GM23248 (cell line): Measurements from ENCODE around the gene MMP23B. TPM values are rescaled to one million over a fixed set of nuclear protein-coding genes. Genes with fewer than 3 reads are reported as not detected.

Experiments
- DNase-seq: peaks from one replicate; pipeline ENCODE4 v3.0.0-alpha.2; 2015
- H2AFZ ChIP-seq: fragments of 200-600 bp; sonication (generic); 2 replicates; pipeline ENCODE4 v1.6.1; 2016; ENCODE audit warnings: antibody characterized with exemption
- H3F3A ChIP-seq: fragments of 200-600 bp; sonication (generic); 2 replicates; pipeline ENCODE4 v1.6.1; 2016; ENCODE audit warnings: mild to moderate bottlenecking, antibody characterized with exemption, mixed run types; ENCODE audit not compliant: insufficient read depth
- H3K27ac ChIP-seq: fragments of 200-600 bp; sonication (generic); 2 replicates; pipeline ENCODE4 v1.5.1; 2016; ENCODE audit warnings: mild to moderate bottlenecking
- H3K27me3 ChIP-seq: fragments of 200-600 bp; sonication (generic); replicated peaks from 2 replicates; pipeline ENCODE4 v1.6.1; 2016; ENCODE audit warnings: mild to moderate bottlenecking; ENCODE audit not compliant: insufficient read depth
- H3K36me3 ChIP-seq: fragments of 200-600 bp; sonication (generic); 2 replicates; pipeline ENCODE4 v1.6.1; 2016; ENCODE audit warnings: low read depth, mild to moderate bottlenecking
- H3K4me1 ChIP-seq: fragments of 200-600 bp; sonication (generic); 2 replicates; pipeline ENCODE4 v1.6.1; 2016; ENCODE audit warnings: mild to moderate bottlenecking; ENCODE audit not compliant: insufficient read depth
- H3K4me2 ChIP-seq: fragments of 200-600 bp; sonication (generic); one replicate; pipeline ENCODE4 v1.6.1; 2016; ENCODE audit warnings: mild to moderate bottlenecking; ENCODE audit not compliant: unreplicated experiment
- H3K4me3 ChIP-seq: fragments of 200-600 bp; sonication (generic); 2 replicates; pipeline ENCODE4 v1.5.1; 2016; ENCODE audit warnings: mild to moderate bottlenecking
- H3K79me2 ChIP-seq: fragments of 200-600 bp; sonication (generic); 2 replicates; pipeline ENCODE4 v1.6.1; 2016; ENCODE audit warnings: mild to moderate bottlenecking; ENCODE audit not compliant: insufficient read depth
- H3K9ac ChIP-seq: fragments of 200-600 bp; sonication (generic); 2 replicates; pipeline ENCODE4 v1.6.1; 2016; ENCODE audit warnings: mild to moderate bottlenecking
- H3K9me2 ChIP-seq: fragments of 200-600 bp; sonication (generic); 2 replicates; pipeline ENCODE4 v1.6.1; 2016; ENCODE audit warnings: mixed run types, mild to moderate bottlenecking, moderate library complexity; ENCODE audit not compliant: insufficient read depth
- H3K9me3 ChIP-seq: fragments of 200-600 bp; sonication (generic); one replicate; pipeline ENCODE4 v1.6.1; 2017; ENCODE audit warnings: low read depth
- H4K20me1 ChIP-seq: fragments of 200-600 bp; sonication (generic); 2 replicates; pipeline ENCODE4 v1.6.0; 2016; ENCODE audit not compliant: insufficient read depth
- EZH2 ChIP-seq: fragments of 200-600 bp; sonication (generic); IDR thresholded peaks from 2 replicates; pipeline ENCODE4 v1.6.1; 2018; ENCODE audit warnings: antibody characterized with exemption, mild to moderate bottlenecking; ENCODE audit not compliant: insufficient read depth, poor library complexity, severe bottlenecking
- EZH2phosphoT487 ChIP-seq: fragments of 200-600 bp; sonication (generic); IDR thresholded peaks from 2 replicates; pipeline ENCODE4 v1.6.1; 2018; ENCODE audit warnings: antibody characterized with exemption, moderate library complexity, mild to moderate bottlenecking, low read depth; ENCODE audit not compliant: insufficient read depth
- WGBS, 2 experiments: methylation state at CpG; one replicate each; pipeline ENCODE4 v1.1.6; 2015 to 2017; ENCODE audit warnings: low lambda C conversion rate in 2 of 2, low coverage in 1 of 2; ENCODE audit errors: missing lambda C conversion rate in 2 of 2; 5-methylcytosine and 5-hydroxymethylcytosine counted together
- in situ Hi-C: fragments of 300-500 bp; cut with MboI; formaldehyde crosslinking; loops from 2 replicates; pipeline ENCODE4 v1.15.0; 2020
- polyA plus RNA-seq: library from polyadenylated mRNA; unstranded; fragments of >200 nt; fragmentation: Nextera tagmentation; extraction: Ambion mirVana; gene quantifications from 2 replicates; pipeline ENCODE4 v1.2.1, GENCODE V29; 2016
- total RNA-seq: library from RNA; depleted of rRNA; stranded (reverse); fragments of >200 nt; shearing (Covaris generic); gene quantifications from 2 replicates; pipeline ENCODE4 v1.2.3, GENCODE V29; 2014

Gene MMP23B
- total and polyA plus RNA-seq, 2 experiments from 2014 or later, result 1.1 TPM; not detected in 1

DNA sequence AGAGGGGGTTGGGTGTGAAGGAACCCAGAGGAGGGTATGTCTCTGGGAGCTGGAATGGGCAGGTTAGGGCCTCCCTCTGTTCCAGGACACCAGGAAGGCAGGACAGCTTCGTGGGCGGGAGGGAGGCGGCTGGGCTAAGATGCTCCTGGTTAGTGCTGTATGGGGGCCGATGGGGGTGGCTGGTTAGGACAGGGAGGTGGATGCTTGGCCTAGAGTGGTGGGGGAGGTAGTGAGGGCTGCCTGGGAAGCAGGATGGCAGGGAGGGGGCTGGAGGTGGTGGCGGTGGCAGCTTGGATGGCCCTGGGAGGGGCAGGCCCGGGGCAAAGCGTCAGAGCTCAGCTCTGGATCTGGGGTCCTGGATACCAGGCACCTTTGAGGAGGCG, 6.2 kb upstream of the MMP23B start:
- no peaks in the 10 kb centered on the region for H4K20me1 ChIP-seq
- no peaks in the 10 kb centered on the region for H3K4me1 ChIP-seq
- no peaks in the 10 kb centered on the region for H3K36me3 ChIP-seq
- H2AFZ ChIP-seq, result no peak overlapping the region
- DNase-seq, result no peak
- no peak overlapping the region for H3K4me2 ChIP-seq
- no peaks in the 10 kb centered on the region for H3K9me3 ChIP-seq
- H3K9ac ChIP-seq, result no peak overlapping the region
- no peaks in the 10 kb centered on the region for H3K79me2 ChIP-seq
- H3K4me3 ChIP-seq, result no peak overlapping the region
- no peak overlapping the region for H3K27ac ChIP-seq
- no peaks in the 10 kb centered on the region for H3K9me2 ChIP-seq
- no peaks in the 10 kb centered on the region for H3F3A ChIP-seq
- no peak for TF ChIP-seq EZH2
- in situ Hi-C loops, result no loop called here
- WGBS, 2 experiments, result 85 to 86% methylated on average over 5 to 8 of the region's 8 CpGs
- no peaks in the 10 kb centered on the region for H3K27me3 ChIP-seq

DNA sequence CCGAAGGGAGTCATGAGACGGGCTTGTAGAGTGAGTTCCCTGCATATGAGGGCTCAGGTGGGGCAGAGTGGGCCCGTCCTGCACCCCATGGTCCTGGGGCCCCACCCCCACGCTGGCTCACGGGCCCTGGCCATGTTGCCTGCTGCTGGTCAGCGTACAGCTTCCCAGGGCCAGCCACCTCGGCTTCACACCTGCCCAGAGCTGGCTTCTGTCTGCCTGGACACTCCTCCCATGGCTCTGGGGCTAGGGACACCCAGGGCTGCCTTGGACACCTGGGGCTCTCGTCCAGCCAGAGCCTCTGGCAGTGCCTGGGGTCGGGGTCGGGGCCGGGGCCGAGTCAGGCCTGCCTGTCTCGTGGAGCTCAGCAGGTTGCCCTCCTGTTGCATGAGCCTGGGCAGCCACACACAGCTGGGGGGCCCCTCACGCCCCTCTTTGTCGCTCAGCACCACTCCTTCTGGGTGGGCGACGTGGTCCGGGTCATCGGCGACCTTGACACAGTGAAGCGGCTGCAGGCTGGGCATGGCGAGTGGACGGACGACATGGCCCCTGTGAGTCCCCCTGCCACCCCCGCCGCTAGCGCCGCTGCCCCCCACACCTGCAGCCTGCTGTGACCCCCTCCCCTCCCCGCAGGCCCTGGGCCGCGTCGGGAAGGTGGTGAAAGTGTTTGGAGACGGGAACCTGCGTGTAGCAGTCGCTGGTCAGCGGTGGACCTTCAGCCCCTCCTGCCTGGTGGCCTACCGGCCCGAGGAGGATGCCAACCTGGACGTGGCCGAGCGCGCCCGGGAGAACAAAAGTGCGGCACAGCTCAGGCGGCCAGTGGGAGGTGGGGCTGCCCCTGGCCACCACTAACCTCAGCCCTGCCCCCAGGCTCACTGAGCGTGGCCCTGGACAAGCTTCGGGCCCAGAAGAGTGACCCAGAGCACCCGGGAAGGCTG, 5.5 kb upstream of the MMP23B start:
- no peak overlapping the region for H3K27ac ChIP-seq
- H3K4me1 ChIP-seq, result no peaks in the 10 kb centered on the region
- no peaks in the 10 kb centered on the region for H3F3A ChIP-seq
- H4K20me1 ChIP-seq, result no peaks in the 10 kb centered on the region
- H3K79me2 ChIP-seq, result no peaks in the 10 kb centered on the region
- no peaks in the 10 kb centered on the region for H3K27me3 ChIP-seq
- H3K4me3 ChIP-seq, result no peak overlapping the region
- TF ChIP-seq EZH2phosphoT487 (no peak), EZH2 (no peak)
- 90% methylated on average over 33 to 42 of the region's 48 CpGs for WGBS, 2 experiments
- H3K4me2 ChIP-seq, result no peak overlapping the region
- no peaks in the 10 kb centered on the region for H3K36me3 ChIP-seq
- H3K9me3 ChIP-seq, result no peaks in the 10 kb centered on the region
- H3K9me2 ChIP-seq, result no peaks in the 10 kb centered on the region
- in situ Hi-C loops, result no loop called here
- no peak for DNase-seq
- no peak overlapping the region for H2AFZ ChIP-seq
- H3K9ac ChIP-seq, result no peak overlapping the region

DNA sequence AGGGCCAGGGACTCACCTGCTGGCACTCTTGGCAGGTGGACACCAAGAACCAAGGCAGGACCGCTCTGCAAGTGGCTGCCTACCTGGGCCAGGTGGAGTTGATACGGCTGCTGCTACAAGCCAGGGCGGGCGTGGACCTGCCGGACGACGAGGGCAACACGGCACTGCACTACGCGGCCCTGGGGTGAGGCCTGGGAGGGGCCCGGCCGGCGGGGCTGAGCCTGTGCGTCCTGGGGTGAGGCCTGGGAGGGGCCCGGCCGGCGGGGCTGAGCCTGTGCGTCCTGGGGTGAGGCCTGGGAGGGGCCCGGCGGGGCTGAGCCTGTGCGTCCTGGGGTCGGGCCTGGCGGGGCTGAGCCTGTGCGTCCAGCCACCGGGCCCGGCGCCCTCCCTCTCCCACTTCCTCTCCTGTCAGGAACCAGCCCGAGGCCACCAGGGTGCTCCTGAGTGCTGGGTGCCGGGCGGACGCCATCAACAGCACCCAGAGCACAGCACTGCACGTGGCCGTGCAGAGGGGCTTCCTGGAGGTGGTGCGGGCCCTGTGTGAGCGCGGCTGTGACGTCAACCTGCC, 4.6 kb upstream of the MMP23B start:
- in situ Hi-C loops, result no loop called here
- TF ChIP-seq EZH2, result no peak
- TF ChIP-seq EZH2phosphoT487, result no peak
- Histone ChIP-seq H3K9me3 (no peaks in the 10 kb centered on the region), H3K27me3 (peaks cover 4% of the 10 kb centered on the region), H3K4me2 (no peak overlapping the region), H2AFZ (no peak overlapping the region), H3K79me2 (no peaks in the 10 kb centered on the region), H3K4me1 (no peaks in the 10 kb centered on the region), H3K9ac (no peak overlapping the region), H3K27ac (no peak overlapping the region), H4K20me1 (no peaks in the 10 kb centered on the region), H3K36me3 (no peaks in the 10 kb centered on the region), H3K9me2 (no peaks in the 10 kb centered on the region), H3K4me3 (no peak overlapping the region), H3F3A (no peaks in the 10 kb centered on the region)
- no peak for DNase-seq
- WGBS, 2 experiments, result 77 to 90% methylated on average over 19 to 37 of the region's 37 CpGs

DNA sequence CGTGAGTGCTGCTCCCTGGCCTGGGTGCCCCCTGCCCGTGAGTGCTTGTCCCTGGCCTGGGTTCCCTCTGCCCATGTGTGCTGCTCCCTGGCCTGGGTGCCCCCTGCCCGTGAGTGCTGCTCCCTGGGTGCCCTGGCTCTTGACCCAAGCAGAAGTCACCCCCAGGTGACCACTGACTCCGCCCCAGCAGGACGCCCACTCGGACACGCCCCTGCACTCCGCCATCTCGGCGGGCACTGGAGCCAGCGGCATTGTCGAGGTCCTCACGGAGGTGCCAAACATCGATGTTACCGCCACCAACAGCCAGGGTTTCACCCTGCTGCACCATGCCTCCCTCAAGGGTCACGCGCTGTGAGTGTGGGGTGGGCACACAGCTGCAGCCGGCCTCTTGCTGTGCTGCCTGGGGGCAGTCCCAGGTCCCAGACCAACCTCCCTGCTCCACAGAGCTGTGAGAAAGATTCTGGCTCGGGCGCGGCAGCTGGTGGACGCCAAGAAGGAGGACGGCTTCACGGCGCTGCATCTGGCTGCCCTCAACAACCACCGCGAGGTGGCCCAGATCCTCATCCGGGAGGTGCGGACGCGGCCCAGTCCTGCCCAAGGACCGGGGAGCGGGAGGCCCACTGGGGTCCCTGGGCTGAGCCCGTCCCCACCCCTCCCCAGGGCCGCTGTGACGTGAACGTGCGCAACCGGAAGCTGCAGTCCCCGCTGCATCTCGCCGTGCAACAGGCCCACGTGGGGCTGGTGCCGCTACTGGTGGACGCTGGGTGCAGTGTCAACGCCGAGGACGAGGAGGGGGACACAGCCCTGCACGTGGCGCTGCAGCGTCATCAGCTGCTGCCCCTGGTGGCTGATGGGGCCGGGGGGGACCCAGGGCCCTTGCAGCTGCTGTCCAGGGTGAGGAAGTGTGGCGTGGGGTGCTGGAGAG, 3.9 kb upstream of the MMP23B start:
- H3K27me3 ChIP-seq, result peaks cover 4% of the 10 kb centered on the region
- no peaks in the 10 kb centered on the region for H3K4me1 ChIP-seq
- H3K79me2 ChIP-seq, result no peaks in the 10 kb centered on the region
- H3K9ac ChIP-seq, result no peak overlapping the region
- TF ChIP-seq EZH2, result no peak
- no peak for TF ChIP-seq EZH2phosphoT487
- H3F3A ChIP-seq, result no peaks in the 10 kb centered on the region
- H3K4me3 ChIP-seq, result no peak overlapping the region
- no peaks in the 10 kb centered on the region for H3K9me3 ChIP-seq
- no peak overlapping the region for H3K27ac ChIP-seq
- DNase-seq, result no peak
- WGBS, 2 experiments, result 90 to 94% methylated on average over 32 to 50 of the region's 53 CpGs
- no peak overlapping the region for H2AFZ ChIP-seq
- in situ Hi-C loops, result no loop called here
- no peaks in the 10 kb centered on the region for H3K36me3 ChIP-seq
- no peaks in the 10 kb centered on the region for H4K20me1 ChIP-seq
- H3K4me2 ChIP-seq, result no peak overlapping the region
- no peaks in the 10 kb centered on the region for H3K9me2 ChIP-seq
